ENCODE measurements around the gene MCM7. TPM values are rescaled to one million over a fixed set of nuclear protein-coding genes. Genes with fewer than 3 reads are reported as not detected.

Gene MCM7
- total and polyA plus RNA-seq, 2 of the 13 experiments (the other 11 are each of a cell fraction or from before 2014, with no cell fraction given) = 84.5 to 214 TPM

- no TSS peak for BruUV-seq (replicated peaks)
- CTCF ChIA-PET (ENCODE audit: low intra/inter-chr PET ratio, low total read pairs) = no interaction called here
Observed at GRCh38 chr7:100072462-100072861, 28.7 kb downstream of the MCM7 start.

More at GRCh38 chr7:100072462-100072861, 28.7 kb downstream of the MCM7 start:
- POLR2A ChIA-PET = no interaction called here
- Histone ChIP-seq H3K36me3 (replicated peaks in 1 of 2; ENCODE audit: control insufficient read depth in 1 of 2, insufficient read depth in 2 of 2, low read length in 2 of 2) (peaks cover 36 to 80% of the 10 kb centered on the region in 2 experiments), H3K79me2 (ENCODE audit: insufficient read depth, low read length) (peaks cover 25% of the 10 kb centered on the region), H4K20me1 (ENCODE audit: insufficient read depth, low read length) (peaks cover 13% of the 10 kb centered on the region), H3K27ac (ENCODE audit: extremely low read length, insufficient read depth, low read length) (no peak overlapping the region), H3K9me3 (ENCODE audit: low read length) (no peaks in the 10 kb centered on the region), H3K4me1 (ENCODE audit: insufficient read depth, low read length) (peaks cover 14% of the 10 kb centered on the region), H3K27me3 (ENCODE audit: control insufficient read depth in 1 of 2, insufficient read depth in 2 of 2, low read length in 2 of 2) (no peaks in the 10 kb centered on the region), H3K4me3 (replicated peaks in 1 of 3; ENCODE audit: insufficient read depth in 1 of 3, low read depth in 2 of 3, low read length in 3 of 3) (no peak overlapping the region), H3K9ac (ENCODE audit: insufficient read depth, low read depth, low read length) (no peak overlapping the region), H2AFZ (ENCODE audit: low read length) (no peak overlapping the region), H3K4me2 (ENCODE audit: low read depth, low read length) (no peak overlapping the region)
- no peak for FAIRE-seq
- intact Hi-C loops (cut with micrococcal nuclease; ENCODE audit: unreplicated experiment) (no loop called here), in situ Hi-C loops (cut with HindIII; ENCODE audit: extremely low pct_ligation_motif_present, low pct_unique_long_range_greater_than_20kb) (no loop called here)
- no peak for DNase-seq (ENCODE audit: low spot score)
- ATAC-seq = no peak
- TF ChIP-seq RBM22 (optimal IDR thresholded peaks at IDR 0.05; ENCODE audit: low read length) = peak; percentile 19
- TF ChIP-seq ZNF326 (CRISPR knock-in tag; IDR thresholded peaks at IDR 0.05; ENCODE audit: borderline replicate concordance) = no peak
- no peak for TF ChIP-seq HOXA3 (CRISPR knock-in tag; IDR thresholded peaks at IDR 0.05)
- no peak for TF ChIP-seq ZSCAN9 (CRISPR knock-in tag; IDR thresholded peaks at IDR 0.05; ENCODE audit: borderline replicate concordance)
- no peak for TF ChIP-seq TBP (CRISPR knock-in tag; IDR thresholded peaks at IDR 0.05)
- TF ChIP-seq HNRNPUL1 (IDR thresholded peaks at IDR 0.05; ENCODE audit: low read depth, low read length) = no peak
- no peak for TF ChIP-seq HNF4A (CRISPR knock-in tag; IDR thresholded peaks at IDR 0.05)
- TF ChIP-seq KMT2A (CRISPR knock-in tag; IDR thresholded peaks at IDR 0.05) = no peak
- TF ChIP-seq UBTF (CRISPR knock-in tag; IDR thresholded peaks at IDR 0.05) = no peak
- TF ChIP-seq REXO4 (CRISPR knock-in tag; IDR thresholded peaks at IDR 0.05; ENCODE audit: borderline replicate concordance) = no peak
- TF ChIP-seq ZNF703 (CRISPR knock-in tag; IDR thresholded peaks at IDR 0.05; ENCODE audit: borderline replicate concordance) = no peak
- no peak for TF ChIP-seq CSRNP1 (CRISPR knock-in tag; IDR thresholded peaks at IDR 0.05)
- no peak for TF ChIP-seq KLF16 (CRISPR knock-in tag; IDR thresholded peaks at IDR 0.05)
- no peak for TF ChIP-seq MXD1 (CRISPR knock-in tag; IDR thresholded peaks at IDR 0.05)
- TF ChIP-seq RBFOX2 (IDR thresholded peaks at IDR 0.05; ENCODE audit: low read depth, low read length) = 0 out of 2 replicates have a peak, but pooled peaks have one; percentile 46
- TF ChIP-seq AGO2 (optimal IDR thresholded peaks at IDR 0.05; ENCODE audit: low read depth, low read length) = peak; percentile 51
- no peak for TF ChIP-seq RELA (CRISPR knock-in tag; IDR thresholded peaks at IDR 0.05)
- 94% methylated on average over 10 of the region's 10 CpGs for WGBS (ENCODE audit: low lambda C conversion rate)

All from HepG2 (cell line).